Measurements from ENCODE around the gene PLA2G5.

GRCh38 chr1:20035114-20035513 lies 34.9 kb upstream of the PLA2G5 start:
- no peak for TF ChIP-seq POLR2A (IDR thresholded peaks at IDR 0.05)
- TF ChIP-seq, protein P1, sequence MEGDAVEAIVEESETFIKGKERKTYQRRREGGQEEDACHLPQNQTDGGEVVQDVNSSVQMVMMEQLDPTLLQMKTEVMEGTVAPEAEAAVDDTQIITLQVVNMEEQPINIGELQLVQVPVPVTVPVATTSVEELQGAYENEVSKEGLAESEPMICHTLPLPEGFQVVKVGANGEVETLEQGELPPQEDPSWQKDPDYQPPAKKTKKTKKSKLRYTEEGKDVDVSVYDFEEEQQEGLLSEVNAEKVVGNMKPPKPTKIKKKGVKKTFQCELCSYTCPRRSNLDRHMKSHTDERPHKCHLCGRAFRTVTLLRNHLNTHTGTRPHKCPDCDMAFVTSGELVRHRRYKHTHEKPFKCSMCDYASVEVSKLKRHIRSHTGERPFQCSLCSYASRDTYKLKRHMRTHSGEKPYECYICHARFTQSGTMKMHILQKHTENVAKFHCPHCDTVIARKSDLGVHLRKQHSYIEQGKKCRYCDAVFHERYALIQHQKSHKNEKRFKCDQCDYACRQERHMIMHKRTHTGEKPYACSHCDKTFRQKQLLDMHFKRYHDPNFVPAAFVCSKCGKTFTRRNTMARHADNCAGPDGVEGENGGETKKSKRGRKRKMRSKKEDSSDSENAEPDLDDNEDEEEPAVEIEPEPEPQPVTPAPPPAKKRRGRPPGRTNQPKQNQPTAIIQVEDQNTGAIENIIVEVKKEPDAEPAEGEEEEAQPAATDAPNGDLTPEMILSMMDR (IDR thresholded peaks at IDR 0.05), result no peak

Data from thyroid gland (tissue), 4 donors.